Effector memory CD4-positive, alpha-beta T cell (primary cell): ENCODE measurements around the gene ABCA7.
"Not testable (repeated sequence)": the region's sequence is repeated elsewhere in the genome, so short reads cannot be mapped to it uniquely, and the experiment has no call there.

Experiments
- DNase-seq, 3 donors: peaks; one replicate each; pipeline ENCODE4 v3.0.0-alpha.2; 2020
- H3K27ac ChIP-seq: 2 replicates; pipeline ENCODE4 v1.7.0; 2013; ENCODE audit warnings: mild to moderate bottlenecking, low read length, moderate library complexity; ENCODE audit not compliant: insufficient read depth, poor library complexity, severe bottlenecking
- H3K27me3 ChIP-seq: replicated peaks from 2 replicates; pipeline ENCODE4 v1.7.0; 2013; ENCODE audit warnings: mild to moderate bottlenecking, low read length; ENCODE audit not compliant: insufficient read depth, control insufficient read depth, poor library complexity, severe bottlenecking
- H3K36me3 ChIP-seq: 2 replicates; pipeline ENCODE4 v1.7.0; 2013; ENCODE audit warnings: mild to moderate bottlenecking, low read length, moderate library complexity; ENCODE audit not compliant: control insufficient read depth, insufficient read depth
- H3K4me1 ChIP-seq: 2 replicates; pipeline ENCODE4 v1.7.0; 2013; ENCODE audit warnings: low read length, mild to moderate bottlenecking; ENCODE audit not compliant: control insufficient read depth, insufficient read depth, poor library complexity, severe bottlenecking
- H3K4me3 ChIP-seq: 2 replicates; pipeline ENCODE4 v1.7.0; 2013; ENCODE audit warnings: low read length, low read depth, mild to moderate bottlenecking; ENCODE audit not compliant: insufficient read depth, poor library complexity, severe bottlenecking
- H3K9me3 ChIP-seq: 2 replicates; pipeline ENCODE4 v1.7.0; 2013; ENCODE audit warnings: mild to moderate bottlenecking, low read length, moderate library complexity; ENCODE audit not compliant: control insufficient read depth

ABCA7 gene

DNA sequence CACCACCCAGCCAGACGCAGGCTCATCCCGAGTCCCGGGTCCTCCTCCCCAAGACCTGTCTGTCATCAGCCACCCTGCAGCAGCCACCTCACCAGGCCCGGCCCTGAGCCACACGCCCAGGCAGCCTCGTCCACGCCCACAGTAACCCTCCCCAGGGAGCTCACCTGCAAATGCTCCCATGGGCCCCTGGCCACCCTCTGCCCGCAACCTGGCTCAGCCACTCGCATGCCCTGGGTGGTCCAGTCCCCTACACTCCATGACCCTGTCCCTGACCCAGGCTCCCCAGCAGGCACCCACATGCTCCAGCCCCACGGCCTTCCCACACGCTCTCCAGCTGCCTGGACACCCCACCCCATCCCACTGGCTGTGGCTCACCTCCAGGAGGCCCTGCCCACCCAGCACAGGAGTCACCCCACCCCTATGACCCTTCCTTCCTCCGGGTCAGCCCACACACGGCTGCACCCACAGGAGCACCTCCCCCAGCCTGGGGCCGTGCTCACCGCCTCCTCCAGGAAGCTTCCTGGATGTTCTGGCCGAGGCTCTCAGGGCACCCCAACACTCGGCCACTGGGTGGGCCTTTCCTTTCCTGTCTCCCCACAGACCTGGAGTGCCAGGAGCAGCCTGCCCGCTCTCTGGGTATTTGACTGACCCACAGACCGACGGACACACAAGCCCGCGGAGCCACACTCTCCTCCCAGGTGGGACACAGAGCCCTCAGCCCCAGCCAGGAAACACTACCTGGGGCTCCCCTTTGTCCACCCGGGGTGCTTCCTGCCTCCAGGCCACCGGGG is 22.6 kb upstream of the ABCA7 start:
- Histone ChIP-seq H3K4me1 (peaks cover 41% of the 10 kb centered on the region), H3K36me3 (peaks cover 29% of the 10 kb centered on the region), H3K4me3 (no peak overlapping the region), H3K27me3 (no peaks in the 10 kb centered on the region), H3K27ac (peak overlapping the region; percentile 6), H3K9me3 (no peaks in the 10 kb centered on the region)
- no peak for DNase-seq

DNA sequence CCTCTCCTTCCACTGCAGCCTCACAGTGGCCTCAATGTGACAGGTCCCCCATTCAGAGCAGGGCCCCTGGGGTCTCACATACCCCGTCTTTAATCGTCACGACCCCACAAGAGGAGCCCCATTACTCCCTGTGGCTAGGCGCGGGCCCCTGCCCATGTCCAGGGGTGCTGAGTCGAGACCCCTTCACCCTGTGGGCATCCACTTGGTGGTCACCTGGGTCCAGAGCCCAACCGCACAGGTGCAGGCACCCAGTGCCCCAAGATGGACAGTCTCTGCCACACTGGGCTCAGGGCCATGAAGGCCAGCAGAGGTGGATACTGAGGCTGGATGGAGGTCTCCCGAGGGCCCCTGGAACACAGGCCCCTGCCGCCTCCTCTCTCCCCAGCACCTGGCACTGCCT is 22.0 kb upstream of the ABCA7 start:
- Histone ChIP-seq H3K4me3 (no peak overlapping the region), H3K4me1 (peaks cover 41% of the 10 kb centered on the region), H3K36me3 (peaks cover 25% of the 10 kb centered on the region), H3K27ac (peak overlapping the region; percentile 6), H3K9me3 (no peaks in the 10 kb centered on the region), H3K27me3 (no peaks in the 10 kb centered on the region)
- no peak for DNase-seq

DNA sequence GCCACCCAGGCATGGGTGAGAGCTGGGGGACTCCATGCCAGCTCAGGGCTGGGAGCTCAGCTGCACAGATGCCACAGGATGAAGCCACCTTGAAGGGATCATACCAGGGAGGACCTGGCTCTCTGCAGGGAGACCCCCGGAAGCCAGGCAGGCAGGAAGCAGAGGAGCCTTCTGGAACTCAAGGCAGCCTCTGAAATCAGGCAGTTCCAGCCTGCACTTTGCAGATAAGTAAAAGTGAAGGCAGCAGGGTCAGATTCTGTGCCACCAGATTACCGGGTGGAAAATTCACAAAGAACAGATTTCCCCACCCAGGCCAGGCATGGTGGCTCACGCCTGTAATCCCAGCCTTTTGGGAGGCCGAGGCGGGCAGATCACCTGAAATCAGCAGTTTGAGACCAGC is 21.5 kb upstream of the ABCA7 start:
- H3K4me3 ChIP-seq: no peak overlapping the region
- no peak for DNase-seq
- H3K27me3 ChIP-seq: no peaks in the 10 kb centered on the region
- no peak overlapping the region for H3K27ac ChIP-seq
- no peaks in the 10 kb centered on the region for H3K9me3 ChIP-seq
- peaks cover 41% of the 10 kb centered on the region for H3K4me1 ChIP-seq
- H3K36me3 ChIP-seq: peaks cover 22% of the 10 kb centered on the region

DNA sequence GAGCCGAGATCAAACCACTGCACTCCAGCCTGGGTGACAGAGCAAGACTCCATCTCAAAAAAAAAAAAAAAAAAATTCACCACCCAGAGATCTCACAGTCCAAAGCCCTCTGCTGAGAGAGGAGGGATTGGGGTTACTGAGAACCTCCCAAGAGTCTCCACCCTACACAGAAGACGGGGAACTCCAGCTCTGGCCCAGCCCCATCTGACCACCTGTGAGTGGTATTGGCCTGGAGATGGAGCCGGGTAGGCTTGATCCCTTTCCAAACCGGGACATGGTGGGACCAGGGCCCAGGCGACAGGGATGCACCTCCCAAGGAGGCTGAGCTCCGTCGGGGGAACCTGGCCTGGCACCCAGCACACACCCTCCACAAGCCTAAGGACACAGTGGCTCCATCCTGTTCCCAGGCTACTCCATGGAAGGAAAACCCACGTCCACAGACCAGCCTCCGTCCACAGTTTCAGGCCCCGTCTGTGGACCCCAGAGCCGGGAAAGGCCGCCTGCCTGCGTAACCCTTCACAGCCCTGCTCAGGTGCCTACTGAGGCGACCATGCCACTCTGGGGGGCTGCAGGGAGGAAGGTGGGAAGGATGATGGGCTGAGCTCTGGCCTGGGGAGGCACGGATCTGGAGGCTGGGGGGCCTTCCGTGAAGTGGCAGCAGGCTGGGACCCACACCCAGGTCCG is 20.8 kb upstream of the ABCA7 start:
- H3K4me1 ChIP-seq: peaks cover 41% of the 10 kb centered on the region
- peaks cover 16% of the 10 kb centered on the region for H3K36me3 ChIP-seq
- H3K9me3 ChIP-seq: no peaks in the 10 kb centered on the region
- no peak for DNase-seq
- peak overlapping the region; percentile 91 for H3K4me3 ChIP-seq
- H3K27ac ChIP-seq: peak overlapping the region; percentile 48
- H3K27me3 ChIP-seq: no peaks in the 10 kb centered on the region

DNA sequence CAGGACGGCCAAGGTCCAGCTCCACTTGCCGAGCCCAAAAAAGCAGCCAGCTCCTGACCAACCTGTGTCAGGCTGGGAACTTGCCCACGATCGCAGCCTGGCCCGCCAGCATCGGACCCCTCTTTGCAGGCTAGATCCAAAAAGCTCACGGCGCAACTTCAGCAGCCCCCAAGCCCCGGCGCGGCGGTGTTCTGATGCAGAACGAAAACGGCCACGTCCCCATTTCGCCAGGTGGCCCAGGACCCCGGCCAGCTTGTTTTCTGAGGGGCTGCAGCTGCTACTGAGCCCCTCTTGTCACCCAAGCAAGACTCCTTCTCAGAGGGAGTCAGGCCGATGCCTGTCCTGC is 20.3 kb upstream of the ABCA7 start:
- Histone ChIP-seq H3K4me3 (peak overlapping the region; percentile 91), H3K27me3 (no peaks in the 10 kb centered on the region), H3K36me3 (peaks cover 13% of the 10 kb centered on the region), H3K9me3 (no peaks in the 10 kb centered on the region), H3K4me1 (peaks cover 41% of the 10 kb centered on the region), H3K27ac (peak overlapping the region; percentile 95)
- no peak for DNase-seq

DNA sequence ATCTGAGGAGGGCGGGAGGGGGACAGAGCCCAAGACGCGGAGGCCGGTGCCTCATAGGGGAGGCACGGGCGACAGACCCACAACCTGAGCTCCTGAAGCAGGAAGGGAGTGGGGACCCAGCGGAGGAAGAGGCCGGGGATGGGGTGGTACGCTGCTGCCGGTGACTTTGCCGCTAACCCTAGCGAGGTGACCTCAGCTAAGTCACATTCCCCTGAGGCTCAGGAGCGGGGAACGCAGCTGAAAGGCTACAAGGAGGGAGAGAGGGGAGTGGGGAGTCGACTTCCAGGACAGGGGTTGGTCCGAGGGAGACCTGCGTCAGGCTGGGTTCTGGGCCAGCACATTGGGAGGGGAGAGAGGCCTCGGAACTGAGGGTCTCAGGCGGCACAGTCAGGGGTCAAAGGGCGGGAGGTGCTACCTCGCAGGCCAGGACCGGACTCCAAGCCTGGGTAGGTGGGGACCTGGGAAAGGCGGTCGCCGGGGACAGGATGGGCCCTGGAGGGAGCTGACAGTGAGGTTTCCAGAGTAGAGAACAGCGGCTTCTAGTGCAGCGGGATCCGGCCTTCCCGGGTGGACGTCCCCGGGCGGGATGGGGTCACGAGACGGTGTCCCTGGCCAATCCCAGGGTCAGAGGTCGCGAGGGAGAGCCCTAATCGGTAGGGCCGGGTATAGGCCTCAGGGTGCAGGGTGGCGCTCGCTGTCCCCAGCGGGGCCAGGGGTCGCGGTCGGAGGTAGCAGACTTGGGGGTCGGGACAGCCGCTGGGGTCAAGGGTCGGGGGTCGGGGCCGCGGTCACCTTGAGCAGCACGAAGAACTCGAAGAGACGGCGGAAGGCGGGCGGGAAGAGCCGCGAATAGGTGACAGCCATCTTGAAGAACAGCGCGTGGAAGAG is 19.7 kb upstream of the ABCA7 start:
- Histone ChIP-seq H3K27ac (peak overlapping the region; percentile 95), H3K27me3 (no peaks in the 10 kb centered on the region), H3K4me3 (peak overlapping the region; percentile 91), H3K36me3 (peaks cover 6% of the 10 kb centered on the region), H3K9me3 (no peaks in the 10 kb centered on the region), H3K4me1 (peaks cover 37% of the 10 kb centered on the region)
- DNase-seq: no peak

DNA sequence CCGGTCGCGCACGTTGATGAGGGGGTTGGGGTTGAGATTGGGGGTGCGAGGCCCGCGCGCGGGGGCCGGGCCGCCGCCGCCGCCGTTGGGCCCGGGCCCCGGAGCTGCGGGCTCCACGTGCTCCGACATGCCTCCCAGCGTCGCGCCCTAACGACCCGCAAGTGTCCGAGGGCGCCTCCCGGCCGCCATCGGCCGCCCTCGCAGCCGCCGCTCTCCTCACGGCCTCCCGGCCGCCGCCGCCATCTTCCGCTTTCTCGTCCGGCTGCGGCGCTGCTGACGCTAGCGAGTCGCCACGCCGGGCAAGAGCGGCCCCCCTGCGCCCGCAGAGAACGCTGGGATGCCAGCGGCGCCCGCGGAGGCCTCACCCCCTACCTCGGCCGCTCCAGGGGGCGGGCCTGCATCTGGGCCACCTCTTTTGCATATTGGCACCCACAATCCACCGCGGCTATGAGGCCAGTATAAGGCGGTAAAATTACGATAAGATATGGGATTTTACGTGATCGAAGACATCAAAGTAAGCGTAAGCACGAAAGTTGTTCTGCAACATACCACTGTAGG is 19.0 kb upstream of the ABCA7 start, which contains the start of gene TMEM259:
Gene TMEM259 (minus strand): TSS at position 256 of the 558 bp plus-strand sequence. CDS start 127 bp downstream, at position 129.
- H3K4me1 ChIP-seq: peaks cover 32% of the 10 kb centered on the region
- H3K9me3 ChIP-seq: no peaks in the 10 kb centered on the region
- peak within 1 kb of the TSS; percentile 91 for H3K4me3 ChIP-seq
- no peaks in the 10 kb centered on the region for H3K27me3 ChIP-seq
- peaks cover 6% of the 10 kb centered on the region for H3K36me3 ChIP-seq
- DNase-seq: peak; percentile 95 to 97 (median 96)
- H3K27ac ChIP-seq: peak within 1 kb of the TSS; percentile 95

DNA sequence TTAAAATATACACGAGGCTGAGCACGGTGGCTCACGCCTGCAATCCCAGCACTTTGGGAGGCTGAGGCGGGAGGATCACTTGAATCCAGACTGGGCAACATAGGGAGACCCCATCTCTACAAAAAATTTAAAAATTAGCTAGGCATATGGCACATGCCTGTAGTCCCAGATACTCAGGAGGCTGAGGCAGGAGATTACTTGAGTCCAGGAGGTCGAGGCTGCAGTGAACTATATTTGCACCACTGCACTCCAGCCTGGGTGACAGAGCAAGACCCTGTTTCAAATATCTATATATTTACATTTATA is 16.1 kb upstream of the ABCA7 start:
- not testable (repeated sequence) for H3K9me3 ChIP-seq, H3K36me3 ChIP-seq, H3K4me3 ChIP-seq, DNase-seq, H3K27ac ChIP-seq, H3K27me3 ChIP-seq
- H3K4me1 ChIP-seq: peaks cover 22% of the 10 kb centered on the region

DNA sequence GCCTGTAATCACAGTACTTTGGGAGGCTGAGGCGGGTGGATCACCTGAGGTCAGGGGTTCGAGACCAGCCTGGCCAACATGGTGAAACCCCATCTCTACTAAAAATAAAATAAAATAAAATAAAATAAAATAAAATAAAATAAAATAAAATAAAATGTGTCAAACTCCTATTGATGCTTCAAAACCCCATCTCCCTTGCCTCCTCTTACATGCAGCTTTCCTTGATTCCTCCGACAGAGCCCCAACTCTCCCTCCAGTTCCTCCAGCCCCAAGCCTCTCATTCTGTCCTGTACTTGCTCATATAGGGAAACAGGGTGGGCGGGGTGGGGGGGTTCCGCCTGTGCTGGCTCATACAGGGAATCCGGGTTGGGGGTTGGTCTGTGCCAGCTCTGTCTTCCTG is 14.8 kb upstream of the ABCA7 start:
- not testable (repeated sequence) for H3K36me3 ChIP-seq, H3K27me3 ChIP-seq, DNase-seq, H3K27ac ChIP-seq, H3K9me3 ChIP-seq, H3K4me3 ChIP-seq
- peaks cover 22% of the 10 kb centered on the region for H3K4me1 ChIP-seq
